ENCODE data around the gene TMEM61.

The TMEM61 gene

GRCh38 chr1:55041613-55042012 is 61.2 kb downstream of the TMEM61 start:
- DNase-seq, result no peak

Data from NCI-H1105 treated with DMSO at 0.1 percent for 48 hours (cell line).